Cerebellar nuclear complex (tissue), 1 donor: Measurements from ENCODE around the gene SLC10A1.
"Not testable (repeated sequence)": the region's sequence is repeated elsewhere in the genome, so short reads cannot be mapped to it uniquely, and the experiment has no call there.

Experiments
- DNase-seq, 2 experiments: peaks; one replicate each; lab custom pipeline; 2025; lab: John Stamatoyannopoulos, UW

Gene SLC10A1

DNA sequence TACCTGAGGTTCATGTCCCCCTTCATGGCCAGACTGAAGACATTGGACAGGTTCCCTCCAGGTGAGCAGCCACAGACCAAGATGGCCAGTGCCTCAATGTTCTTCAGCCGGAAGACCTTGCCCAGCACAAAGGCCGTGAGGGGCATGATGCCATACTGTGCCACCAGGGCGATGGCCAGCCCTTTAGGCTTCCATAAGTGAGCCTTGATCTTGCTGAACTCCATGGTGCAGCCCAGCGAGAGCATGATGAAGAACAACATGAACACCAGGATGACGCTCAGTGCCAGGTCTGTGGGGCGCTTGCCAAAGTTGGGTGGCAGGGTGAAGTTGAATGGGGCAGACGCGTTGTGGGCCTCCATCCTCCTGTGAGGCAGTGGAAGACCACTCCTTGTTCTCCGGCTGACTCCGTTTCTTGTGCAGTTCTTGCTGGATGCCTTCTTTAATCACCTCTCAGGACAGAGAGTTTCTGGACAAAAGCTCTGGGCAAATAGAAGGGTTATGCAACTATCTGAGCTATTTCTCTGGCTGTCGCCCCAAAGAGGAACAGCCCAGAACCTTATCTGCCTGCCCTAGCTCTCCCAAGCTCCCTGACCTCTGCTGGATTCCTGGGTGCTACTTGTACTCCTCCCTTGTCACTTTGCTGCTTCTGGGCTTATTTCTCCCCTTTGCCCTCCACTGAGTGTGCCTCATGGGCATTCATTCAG is at the start of gene SLC10A1:
Gene SLC10A1 (minus strand): TSS at position 445 of the 704 bp plus-strand sequence. CDS start 86 bp downstream, at position 359.
- DNase-seq, result no peak

DNA sequence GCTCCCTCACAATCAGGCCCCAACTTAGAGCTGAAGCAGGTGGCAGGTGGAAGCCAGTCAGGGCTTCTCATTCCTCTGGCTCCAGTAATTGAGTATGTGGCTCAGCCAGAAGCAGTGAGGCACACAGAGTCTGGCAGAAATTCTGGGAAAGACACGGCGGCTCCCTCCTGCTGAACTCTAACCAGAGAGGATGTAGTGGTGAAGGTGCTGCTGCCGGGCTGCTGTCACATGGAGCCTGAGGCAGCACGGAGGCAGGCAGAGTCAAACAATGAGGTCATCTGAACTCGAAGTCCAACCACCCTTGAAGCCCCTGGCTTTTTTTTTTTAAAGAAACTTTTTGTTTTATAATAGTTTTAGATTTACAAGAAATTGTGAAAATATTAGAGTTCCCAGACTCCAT is 48.7 kb upstream of the SLC10A1 start:
- DNase-seq, result no peak

DNA sequence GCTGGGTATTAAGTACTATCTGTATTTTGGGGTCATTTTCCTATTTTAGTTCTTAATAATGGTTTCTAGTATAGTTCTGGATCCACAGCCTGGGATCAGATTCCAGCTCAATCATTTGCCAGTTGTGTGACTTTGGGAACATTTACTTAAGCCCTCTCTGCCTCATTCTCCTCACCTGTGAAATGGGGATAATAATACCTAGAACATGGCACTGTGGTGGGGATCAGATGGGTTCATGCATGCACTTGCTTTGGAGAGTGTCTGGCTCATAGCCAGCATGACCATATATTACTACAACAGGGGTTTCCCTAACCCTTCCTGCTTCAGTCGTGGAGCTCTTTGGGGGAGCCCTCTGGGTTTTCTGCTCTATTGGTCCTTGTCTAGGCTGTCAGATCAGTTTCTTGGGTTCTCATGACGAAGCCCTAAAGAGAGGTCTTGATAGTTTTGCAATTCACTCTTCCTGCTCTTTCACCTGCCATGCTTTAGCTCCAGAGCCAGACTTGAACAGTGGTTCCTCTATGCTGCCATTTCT is 48.1 kb upstream of the SLC10A1 start:
- no peak for DNase-seq

DNA sequence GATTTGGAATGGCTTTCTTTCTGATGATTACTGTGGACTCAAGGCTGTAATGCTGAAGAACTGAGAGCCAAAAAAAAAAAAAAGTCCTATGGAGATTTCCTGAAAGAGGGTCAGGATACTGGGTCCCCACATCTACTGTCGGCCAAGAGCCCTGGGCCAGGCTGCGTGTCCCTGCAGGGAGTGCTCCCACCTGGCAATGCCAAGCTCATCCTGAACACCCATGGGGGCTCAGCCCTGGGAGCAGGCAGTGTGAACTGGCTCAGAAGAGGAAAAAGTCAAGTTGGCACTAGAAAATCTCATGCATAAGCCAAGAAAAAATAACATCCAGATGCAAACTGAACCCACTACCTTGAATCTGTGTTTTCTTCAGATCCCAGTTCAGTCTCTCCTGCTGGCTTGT is 47.1 kb upstream of the SLC10A1 start:
- no peak for DNase-seq

DNA sequence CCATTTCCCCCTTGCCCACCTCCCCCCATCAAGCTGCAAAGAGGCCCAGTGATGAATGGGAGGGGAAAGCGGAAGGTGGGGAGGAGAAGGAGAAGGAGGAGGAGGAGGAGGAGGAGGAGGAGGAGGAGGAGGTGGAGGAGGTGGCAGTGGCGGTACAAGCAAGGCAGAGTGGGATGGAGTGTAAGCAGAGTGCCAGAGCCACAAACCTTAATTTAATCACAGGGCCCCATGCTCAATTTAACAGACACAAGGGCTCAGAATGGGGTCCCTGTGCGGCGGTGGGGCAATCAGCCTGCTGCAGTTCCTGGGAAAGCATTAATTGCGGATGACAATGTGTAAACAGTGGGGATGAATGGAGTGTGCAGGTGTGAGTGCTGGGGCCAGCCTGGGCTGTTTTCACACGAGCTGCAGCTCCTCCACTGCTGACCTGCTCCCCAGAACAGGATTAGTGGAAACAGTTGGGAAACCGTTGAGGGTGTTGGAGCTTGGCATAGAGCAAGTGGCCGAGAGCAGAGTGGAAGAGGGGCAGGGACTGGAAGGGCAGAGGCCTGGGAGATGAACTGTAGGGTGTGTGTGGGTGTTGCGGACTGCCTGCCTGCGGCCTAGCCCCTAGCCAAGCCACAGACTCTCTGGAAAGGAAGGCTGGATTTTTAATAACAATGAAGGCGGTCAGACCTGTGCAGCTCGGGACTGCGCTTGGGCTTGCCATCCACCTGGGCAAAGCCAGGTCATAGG is 45.8 kb upstream of the SLC10A1 start:
- no peak for DNase-seq

DNA sequence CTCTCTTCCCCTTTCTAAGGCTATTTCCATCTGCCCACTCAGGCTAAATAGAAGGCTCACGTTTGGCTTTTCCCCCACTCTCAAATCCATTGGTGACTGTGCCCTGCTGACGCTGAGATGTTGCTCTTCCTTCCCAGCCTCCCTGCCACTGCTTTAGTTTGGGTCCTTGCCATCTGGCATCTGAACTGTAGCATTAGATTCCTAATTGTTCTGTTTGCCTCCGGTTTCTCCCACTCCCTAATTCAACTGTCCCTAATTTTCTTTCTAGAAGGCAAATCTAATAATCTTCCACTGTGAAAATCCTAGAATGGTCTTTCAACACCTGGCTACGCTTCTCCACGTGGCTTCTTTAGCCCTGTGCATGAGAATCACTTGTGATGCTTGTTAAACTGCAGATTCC is 44.6 kb upstream of the SLC10A1 start:
- DNase-seq, result no peak

DNA sequence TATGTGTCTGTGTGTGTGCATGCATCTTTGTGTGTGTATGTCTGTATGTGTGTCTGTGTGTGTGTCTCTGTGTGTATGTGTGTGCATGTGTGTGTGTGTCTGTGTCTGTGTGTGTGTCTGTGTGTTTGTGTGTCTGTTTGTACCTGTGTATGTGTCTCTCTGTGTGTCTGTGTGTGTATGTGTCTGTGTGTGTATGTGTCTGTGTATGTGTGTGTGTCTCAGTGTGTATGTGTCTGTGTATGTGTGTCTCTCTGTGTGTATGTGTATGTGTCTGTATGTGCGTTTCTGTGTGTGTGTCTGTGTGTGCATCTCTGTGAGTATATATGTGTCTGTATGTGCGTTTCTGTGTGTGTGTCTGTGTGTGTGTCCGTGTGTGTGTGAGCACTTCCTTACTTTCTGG is 42.6 kb upstream of the SLC10A1 start:
- DNase-seq, result no peak

DNA sequence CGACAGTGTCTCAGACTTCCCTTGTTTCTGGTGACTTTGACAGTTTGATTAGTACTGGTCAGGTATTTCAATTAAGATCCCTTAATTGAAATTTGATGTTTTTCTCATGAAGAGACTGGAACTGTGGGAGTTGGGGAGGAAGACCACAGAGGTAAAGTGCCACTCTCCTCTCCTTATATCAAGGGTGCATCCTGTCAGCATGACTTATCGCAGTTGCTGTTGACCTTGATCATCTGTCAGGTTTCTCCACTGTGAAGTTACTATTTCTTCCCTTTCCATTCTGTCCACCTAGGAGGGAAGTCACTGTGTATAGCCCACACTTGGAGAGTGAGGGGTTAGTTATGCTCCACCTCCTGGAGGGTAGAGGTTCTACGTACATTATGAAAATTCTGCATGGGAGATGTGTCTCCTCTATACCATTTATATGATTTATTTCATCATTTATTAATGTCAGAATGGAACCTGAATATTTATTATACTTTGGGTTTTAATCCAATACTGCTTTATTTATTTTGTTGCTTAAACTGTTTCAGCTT is 41.9 kb upstream of the SLC10A1 start:
- no peak for DNase-seq

DNA sequence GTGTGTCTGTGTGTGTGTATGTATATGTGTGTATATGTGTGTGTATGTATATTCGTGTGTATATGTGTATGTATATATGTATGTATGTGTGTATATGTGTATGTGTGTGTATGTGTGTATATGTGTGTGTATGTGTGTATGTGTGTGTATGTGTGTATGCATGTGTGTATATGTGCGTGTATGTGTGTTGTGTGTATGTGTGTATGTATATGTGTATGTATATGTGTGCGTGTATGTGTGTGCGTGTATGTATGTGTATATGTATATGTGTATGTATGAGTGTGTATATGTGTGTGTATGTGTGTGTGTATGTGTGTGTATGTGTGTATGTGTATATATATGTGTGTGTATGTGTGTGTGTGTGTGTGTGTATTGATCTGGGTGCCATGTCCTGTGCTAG is 31.8 kb upstream of the SLC10A1 start:
- no peak for DNase-seq

DNA sequence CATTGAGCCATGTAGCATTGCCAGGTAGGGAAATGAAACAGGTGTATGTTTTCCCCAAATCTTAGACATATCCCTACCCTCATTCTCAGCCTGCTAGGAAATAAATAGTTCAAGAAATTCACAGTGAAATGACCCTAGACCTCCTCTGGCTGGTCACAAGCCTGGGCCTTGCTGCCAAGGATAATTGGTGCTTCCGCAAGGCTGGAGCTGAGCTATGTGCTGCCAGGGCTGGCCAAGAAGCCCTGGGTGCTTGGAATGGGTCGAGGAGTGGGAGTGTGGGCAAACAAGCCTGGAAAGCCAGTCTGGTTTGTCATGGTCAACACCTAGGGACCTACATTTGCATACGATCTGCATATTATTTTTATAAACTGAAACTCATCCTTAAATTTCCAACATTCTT is 31.3 kb upstream of the SLC10A1 start:
- DNase-seq, result no peak

DNA sequence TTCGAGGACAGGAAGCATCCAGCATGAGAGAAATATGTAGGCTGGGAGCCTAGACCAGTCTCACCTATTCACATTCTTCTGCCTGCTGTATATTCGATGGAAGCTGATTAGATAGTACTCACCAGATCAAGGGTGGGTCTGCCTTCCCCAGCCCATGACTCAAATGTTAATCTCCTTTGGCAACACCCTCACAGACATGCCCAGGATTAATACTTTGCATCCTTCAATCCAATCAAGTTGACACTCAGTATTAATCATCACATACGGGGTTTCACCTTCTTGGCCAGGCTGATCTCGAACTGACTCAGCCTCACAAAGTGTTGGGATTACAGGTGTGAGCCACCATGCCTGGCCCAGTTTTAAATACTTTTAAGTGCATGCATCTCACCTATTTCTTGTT is 30.5 kb upstream of the SLC10A1 start:
- no peak for DNase-seq

DNA sequence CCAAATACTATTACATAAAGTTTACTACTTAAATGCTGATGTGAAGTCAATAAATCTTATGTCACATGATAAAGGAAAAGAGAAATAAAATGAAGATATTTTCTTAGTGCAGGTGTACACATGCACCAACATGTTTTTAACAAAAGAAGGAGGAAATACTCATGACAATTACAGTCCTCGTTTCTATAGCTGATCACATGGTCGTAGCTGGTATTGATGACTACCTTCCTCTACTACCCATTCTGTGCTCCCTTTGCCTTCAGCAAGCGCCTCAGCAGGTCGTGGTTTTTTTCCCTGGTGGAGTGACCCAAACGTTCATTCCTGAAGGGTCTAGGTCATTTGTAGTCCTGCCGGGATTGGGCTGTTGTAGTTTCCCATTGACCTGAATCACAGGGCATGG is 25.4 kb upstream of the SLC10A1 start:
- no peak for DNase-seq

DNA sequence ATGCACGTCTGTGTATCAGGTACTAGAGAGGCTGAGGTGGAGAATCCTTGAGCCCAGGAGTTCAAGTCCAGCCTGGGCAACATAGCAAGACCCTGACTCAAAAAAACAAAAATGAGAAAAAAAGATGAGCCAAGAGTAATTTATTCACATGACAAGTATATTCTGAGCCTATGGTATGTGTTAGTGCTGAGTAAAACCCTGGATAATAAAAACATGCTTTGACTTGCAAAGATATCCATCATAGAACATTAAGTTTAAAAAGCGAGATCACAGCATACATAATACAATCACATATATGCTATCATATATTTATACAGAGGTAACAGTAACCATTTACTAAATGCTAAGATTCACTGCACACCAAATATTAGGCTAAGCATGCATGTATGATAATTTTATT is 23.9 kb upstream of the SLC10A1 start:
- DNase-seq, result no peak

DNA sequence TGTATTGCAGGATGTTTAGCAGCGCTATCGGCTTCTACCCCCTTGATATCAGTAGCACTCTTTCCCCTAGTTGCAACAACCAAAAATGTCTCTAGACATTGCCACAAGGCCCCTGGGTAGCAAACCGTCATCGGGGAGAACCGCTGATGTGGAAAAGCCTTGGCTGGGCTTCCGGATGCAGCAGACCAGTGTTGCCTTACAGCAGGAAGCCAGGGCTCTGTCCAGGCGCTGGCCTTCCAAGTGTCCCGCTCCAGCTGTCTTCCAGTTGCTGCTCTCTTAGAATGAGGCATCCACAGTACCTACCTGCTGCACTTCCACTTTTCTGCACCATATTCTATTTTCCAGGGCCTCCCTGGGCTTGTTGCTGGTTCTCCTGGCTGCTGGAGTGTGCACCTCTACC is 22.6 kb upstream of the SLC10A1 start:
- DNase-seq, result no peak

DNA sequence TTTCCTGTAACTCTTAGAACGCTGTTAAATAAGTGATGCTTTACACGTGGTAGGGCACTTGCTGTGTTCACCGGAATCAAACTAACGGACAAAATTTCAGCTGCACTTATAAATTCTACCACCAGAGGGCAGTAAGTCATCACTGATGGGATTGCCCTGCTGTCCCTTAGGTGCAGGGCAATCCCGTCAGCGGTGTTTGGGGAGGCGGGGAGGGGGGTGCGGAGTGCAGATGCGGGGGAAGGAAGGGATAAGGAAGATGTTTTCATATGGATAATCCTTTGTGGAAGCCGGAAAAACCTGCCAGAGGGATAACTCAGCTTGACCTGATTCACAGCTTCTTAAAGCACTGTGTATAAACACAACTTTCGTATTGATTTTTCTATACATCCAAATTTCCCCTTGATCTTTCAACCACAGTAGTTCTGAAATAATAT is 21.7 kb upstream of the SLC10A1 start:
- no peak for DNase-seq

DNA sequence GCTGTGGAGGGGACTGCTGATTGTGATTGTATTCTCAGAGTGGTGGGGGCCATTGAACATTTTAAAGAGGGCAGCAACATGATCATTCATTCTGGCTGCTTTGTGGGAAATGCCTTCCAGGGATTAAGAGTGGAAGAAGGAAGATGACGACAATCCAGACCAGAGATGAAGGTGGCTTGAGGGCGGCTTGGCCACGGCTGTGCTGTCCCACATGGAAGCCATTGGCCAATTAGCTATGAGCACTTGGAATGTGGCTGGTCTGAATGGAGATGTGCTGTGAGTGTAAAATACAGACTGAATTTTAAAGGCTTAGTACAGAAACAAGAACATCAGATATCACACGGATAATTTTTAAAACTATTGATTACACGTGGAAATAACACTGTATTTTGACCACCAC is 19.2 kb upstream of the SLC10A1 start:
- DNase-seq, result no peak

DNA sequence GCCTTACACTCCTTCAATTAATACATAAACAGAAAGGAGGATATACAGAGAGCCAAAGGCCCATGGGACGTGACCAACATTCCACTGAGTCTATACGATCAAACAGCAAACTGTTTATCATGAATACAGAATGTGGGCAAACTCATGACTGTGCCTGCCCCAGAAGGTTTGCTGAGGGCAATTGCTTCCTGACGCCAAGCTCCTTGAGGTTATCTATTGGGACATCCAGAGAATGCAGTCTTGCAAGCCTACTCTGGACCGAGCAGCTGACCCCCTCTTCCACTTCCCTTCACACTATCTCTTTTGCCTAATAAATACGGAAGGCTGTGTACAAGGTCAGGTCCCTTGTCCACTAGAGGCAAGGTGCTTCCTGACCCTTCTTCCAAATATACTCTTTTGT is 18.5 kb upstream of the SLC10A1 start:
- no peak for DNase-seq

DNA sequence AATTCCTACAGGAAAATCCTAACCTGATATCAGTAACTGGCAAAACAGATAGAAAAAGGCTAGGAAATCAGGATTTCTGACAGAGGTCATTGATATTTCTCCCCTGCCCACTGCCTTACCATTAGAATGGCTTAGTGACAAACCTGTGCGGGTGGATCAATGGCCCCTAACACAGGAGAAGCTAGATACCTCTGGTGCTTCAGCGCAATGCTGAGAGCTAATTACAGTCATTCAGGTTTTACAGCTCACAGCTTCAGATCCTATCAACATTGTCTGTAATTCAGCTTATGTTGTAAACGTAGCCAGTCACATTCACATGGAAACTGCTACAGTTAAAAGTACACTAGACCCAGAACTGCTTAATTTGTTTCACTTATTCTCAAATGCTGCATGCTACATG is 17.4 kb upstream of the SLC10A1 start:
- DNase-seq, result no peak

DNA sequence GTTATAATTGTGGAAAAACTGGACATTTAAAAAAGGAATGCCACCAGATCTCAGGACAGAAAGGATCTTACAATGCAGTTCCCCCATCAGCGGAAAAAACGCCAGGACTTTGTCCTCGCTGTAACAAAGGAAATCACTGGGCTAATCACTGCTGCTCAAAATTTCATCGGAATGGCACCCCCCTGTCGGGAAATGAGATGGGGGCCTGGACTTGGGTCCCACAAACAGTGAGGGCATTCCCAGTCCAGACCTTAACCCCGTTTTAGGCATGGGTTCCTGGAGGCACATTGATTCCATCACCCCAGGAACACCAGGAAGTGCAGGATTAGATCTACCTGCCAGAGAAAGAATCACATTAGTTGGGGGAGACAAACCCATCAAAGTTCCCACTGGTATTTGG is 16.3 kb upstream of the SLC10A1 start:
- not testable (repeated sequence) for DNase-seq

DNA sequence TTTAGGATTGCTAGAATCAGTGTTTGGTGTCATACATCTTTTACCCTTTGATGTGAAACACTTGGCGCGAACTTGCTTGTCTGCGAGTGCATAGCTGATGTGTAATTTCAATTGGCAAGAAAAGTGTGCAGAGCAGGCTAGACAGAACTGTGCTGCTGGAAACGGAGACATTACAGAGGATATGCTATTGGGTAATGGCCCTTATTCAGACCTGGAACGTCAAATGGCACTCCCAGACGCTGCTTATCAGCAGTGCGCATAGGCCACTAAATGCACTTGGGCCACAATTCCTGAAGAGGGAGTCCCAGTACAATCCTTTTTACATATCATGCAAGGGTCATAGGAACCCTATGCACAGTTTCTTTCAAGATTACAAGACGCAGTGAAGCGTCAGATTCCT is 15.7 kb upstream of the SLC10A1 start:
- DNase-seq, result no peak

DNA sequence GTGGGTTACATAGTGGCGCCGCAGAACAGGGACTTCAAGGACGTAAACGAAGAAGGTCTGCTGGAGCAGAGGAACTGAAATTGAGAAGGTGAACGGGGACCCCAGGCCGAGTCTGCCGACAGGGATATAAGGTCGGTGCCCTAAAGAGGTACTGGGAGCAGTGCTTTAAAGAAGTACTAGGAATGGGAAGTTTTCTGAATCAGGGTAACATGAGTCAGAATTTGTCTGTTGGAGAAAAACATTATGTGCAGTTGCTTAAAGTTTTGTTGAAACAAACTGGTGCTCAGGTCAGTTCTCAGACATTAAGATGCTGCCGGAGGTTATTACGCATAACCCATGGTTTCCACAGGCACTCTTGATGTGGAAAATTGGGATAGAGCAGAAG is 14.8 kb upstream of the SLC10A1 start:
- no peak for DNase-seq

DNA sequence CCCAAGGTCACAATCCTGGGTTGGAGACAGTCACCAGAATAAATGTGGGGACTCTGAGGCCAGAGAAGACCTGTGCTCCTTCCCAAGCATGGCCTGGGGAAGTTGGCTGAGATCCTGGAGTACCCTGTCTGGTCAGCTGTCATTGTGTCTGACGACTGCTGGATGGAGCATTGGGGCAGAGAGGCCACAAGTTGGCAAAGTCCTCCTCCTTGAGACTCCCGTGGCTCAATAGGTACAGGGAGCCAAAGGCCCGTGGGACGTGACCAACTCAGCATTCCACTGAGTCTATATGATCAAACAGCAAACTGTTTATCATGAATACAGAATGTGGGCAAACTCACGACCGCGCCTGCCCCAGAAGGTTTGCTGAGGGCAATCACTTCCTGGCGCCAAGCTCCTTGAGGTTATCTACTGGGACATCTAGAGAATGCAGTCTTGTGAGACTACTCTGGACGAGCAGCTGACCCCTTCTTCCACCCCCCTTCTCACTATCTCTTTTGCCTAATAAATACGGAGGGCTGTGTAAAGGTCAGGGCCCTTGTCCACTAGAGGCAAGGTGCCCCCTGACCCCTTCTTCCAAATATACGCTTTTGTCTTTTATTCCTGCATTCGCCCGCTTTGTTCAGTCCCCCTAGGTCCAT is 14.3 kb upstream of the SLC10A1 start:
- DNase-seq, result no peak
